HG02840 (cell line): ENCODE data around the gene CDK16.

ENCODE experiments used
- ATAC-seq: cut with Tn5 transposase; IDR thresholded peaks from one replicate; pipeline ENCODE4 v1.9.1; 2021; ENCODE audit warnings: mild to moderate bottlenecking, moderate library complexity, moderate number of reproducible peaks; ENCODE audit not compliant: unreplicated experiment, low FRiP score

CDK16 gene

GRCh38 chrX:47226071-47226470 lies 7.6 kb downstream of the CDK16 start:
- ATAC-seq, result no peak

- ATAC-seq, result no peak
These were observed 8.3 kb downstream of the CDK16 start for GRCh38 chrX:47226531-47227333.

GRCh38 chrX:47227334-47227583 lies 8.8 kb downstream of the CDK16 start:
- no peak for ATAC-seq

GRCh38 chrX:47228550-47229270 lies 10.2 kb downstream of the CDK16 start:
- ATAC-seq, result no peak

- no peak for ATAC-seq
These were observed 10.9 kb downstream of the CDK16 start for GRCh38 chrX:47229427-47229826.

- no peak for ATAC-seq
These were observed 11.8 kb downstream of the CDK16 start for GRCh38 chrX:47230136-47230868.

- no peak for ATAC-seq
These were observed 12.7 kb downstream of the CDK16 start for GRCh38 chrX:47231167-47231566.

- ATAC-seq, result no peak
These were observed 13.8 kb downstream of the CDK16 start for GRCh38 chrX:47232197-47232802.

GRCh38 chrX:47232803-47233332 lies 14.4 kb downstream of the CDK16 start, which contains the start of gene USP11:
Gene USP11, plus strand, starts transcription at chrX:47233009. Its CDS starts 35 bp downstream, at chrX:47233044.
- ATAC-seq, result peak; percentile 12

- peak; percentile 86 for ATAC-seq
These were observed 15.0 kb downstream of the CDK16 start for GRCh38 chrX:47233333-47234113.

GRCh38 chrX:47234583-47234982 lies 16.1 kb downstream of the CDK16 start:
- no peak for ATAC-seq

- ATAC-seq, result no peak
These were observed 17.2 kb downstream of the CDK16 start for GRCh38 chrX:47235691-47236103.

GRCh38 chrX:47239199-47239598 lies 20.7 kb downstream of the CDK16 start:
- ATAC-seq, result no peak

- ATAC-seq, result no peak
These were observed 21.5 kb downstream of the CDK16 start for GRCh38 chrX:47239898-47240545.

GRCh38 chrX:47240619-47241018 lies 22.1 kb downstream of the CDK16 start:
- no peak for ATAC-seq

GRCh38 chrX:47241201-47242011 lies 22.9 kb downstream of the CDK16 start:
- ATAC-seq, result no peak

GRCh38 chrX:47242321-47242720 lies 23.8 kb downstream of the CDK16 start:
- ATAC-seq, result no peak

GRCh38 chrX:47243351-47243750 lies 24.9 kb downstream of the CDK16 start:
- no peak for ATAC-seq

GRCh38 chrX:47244676-47245075 lies 26.2 kb downstream of the CDK16 start:
- no peak for ATAC-seq
